Fibroblast of lung (primary cell): Measurements from ENCODE around the gene NTRK3. TPM values are rescaled to one million over a fixed set of nuclear protein-coding genes. Genes with fewer than 3 reads are reported as not detected.

Experiments used
- DNase-seq, 2 donors: peaks; one replicate each; pipeline versions ENCODE4 v3.0.0 to v3.0.0-alpha.2; 2010; ENCODE audit warnings: low read depth in 2 of 2
- H2AFZ ChIP-seq: 2 replicates; pipeline ENCODE4 v1.5.1; 2012; ENCODE audit warnings: low read length, control low read depth, inconsistent platforms
- H3K27ac ChIP-seq: 2 replicates; pipeline ENCODE4 v1.5.1; 2011; ENCODE audit warnings: low read length, control low read depth; ENCODE audit not compliant: insufficient read depth
- H3K27me3 ChIP-seq: 2 replicates; pipeline ENCODE4 v1.5.1; 2011; ENCODE audit warnings: mild to moderate bottlenecking, low read length; ENCODE audit not compliant: control insufficient read depth, insufficient read depth
- H3K36me3 ChIP-seq: 2 replicates; pipeline ENCODE4 v1.5.1; 2011; ENCODE audit warnings: low read length; ENCODE audit not compliant: control insufficient read depth, insufficient read depth
- H3K4me1 ChIP-seq: 2 replicates; pipeline ENCODE4 v1.5.1; 2011; ENCODE audit warnings: low read length; ENCODE audit not compliant: control insufficient read depth, insufficient read depth; ENCODE audit errors: extremely low read depth
- H3K4me2 ChIP-seq: 2 replicates; pipeline ENCODE4 v1.5.1; 2011; ENCODE audit warnings: low read length, control low read depth; ENCODE audit not compliant: insufficient read depth; ENCODE audit errors: extremely low read depth
- H3K4me3 ChIP-seq, 4 experiments: fragments of 200-600 bp in 1 of 4; sonication (generic) in 1 of 4; replicated peaks in 1 of 4; 2 replicates each; pipeline ENCODE4 v1.5.1; 2011 to 2016; ENCODE audit warnings: low read length in 4 of 4, low read depth in 3 of 4, mild to moderate bottlenecking in 3 of 4, control low read depth in 2 of 4, inconsistent platforms in 1 of 4, mixed read lengths in 1 of 4; ENCODE audit not compliant: insufficient read depth in 1 of 4; ENCODE audit errors: control extremely low read depth in 1 of 4
- H3K79me2 ChIP-seq: 2 replicates; pipeline ENCODE4 v1.5.1; 2012; ENCODE audit warnings: mild to moderate bottlenecking, low read length, inconsistent platforms; ENCODE audit not compliant: control insufficient read depth, insufficient read depth
- H3K9ac ChIP-seq: 2 replicates; pipeline ENCODE4 v1.5.1; 2011; ENCODE audit warnings: mild to moderate bottlenecking, low read length, control low read depth; ENCODE audit not compliant: insufficient read depth
- H3K9me3 ChIP-seq: 2 replicates; pipeline ENCODE4 v1.5.1; 2012; ENCODE audit warnings: low read depth, low read length; ENCODE audit not compliant: control insufficient read depth, insufficient read depth
- H4K20me1 ChIP-seq: 2 replicates; pipeline ENCODE4 v1.5.1; 2011; ENCODE audit warnings: low read length; ENCODE audit not compliant: control insufficient read depth, insufficient read depth; ENCODE audit errors: extremely low read depth
- CTCF ChIP-seq, 2 donors: IDR thresholded peaks in 1 of 2; conservative IDR thresholded peaks in 1 of 2; 1 replicate in 1 of 2; 2 replicates in 1 of 2; pipeline ENCODE4 v1.5.1; 2011 to 2012; ENCODE audit warnings: low read length in 2 of 2, control low read depth in 1 of 2, inconsistent platforms in 1 of 2, low read depth in 1 of 2, mild to moderate bottlenecking in 1 of 2
- EZH2 ChIP-seq: IDR thresholded peaks from 2 replicates; pipeline ENCODE4 v1.5.1; 2012; ENCODE audit warnings: low read length, control low read depth, mild to moderate bottlenecking; ENCODE audit errors: missing control alignments
- polyA plus RNA-seq, 2 donors: library from polyadenylated mRNA; depleted of rRNA in 1 of 2; stranded (reverse) in 1 of 2; unstranded in 1 of 2; fragments of >200 nt; gene quantifications; 2 replicates each; pipeline ENCODE4 v1.2.1, GENCODE V29; 2011 to 2012; ENCODE audit warnings: missing spikeins in 1 of 2
- total RNA-seq: library from RNA; depleted of rRNA; stranded (reverse); fragments of >200 nt; gene quantifications from 2 replicates; pipeline ENCODE4 v1.2.1, GENCODE V29; 2014

NTRK3 gene
- total and polyA plus RNA-seq, 2 donors (not counting 1 experiment from before 2014, with no cell fraction given) = 0.06 TPM; not detected in 1

DNA sequence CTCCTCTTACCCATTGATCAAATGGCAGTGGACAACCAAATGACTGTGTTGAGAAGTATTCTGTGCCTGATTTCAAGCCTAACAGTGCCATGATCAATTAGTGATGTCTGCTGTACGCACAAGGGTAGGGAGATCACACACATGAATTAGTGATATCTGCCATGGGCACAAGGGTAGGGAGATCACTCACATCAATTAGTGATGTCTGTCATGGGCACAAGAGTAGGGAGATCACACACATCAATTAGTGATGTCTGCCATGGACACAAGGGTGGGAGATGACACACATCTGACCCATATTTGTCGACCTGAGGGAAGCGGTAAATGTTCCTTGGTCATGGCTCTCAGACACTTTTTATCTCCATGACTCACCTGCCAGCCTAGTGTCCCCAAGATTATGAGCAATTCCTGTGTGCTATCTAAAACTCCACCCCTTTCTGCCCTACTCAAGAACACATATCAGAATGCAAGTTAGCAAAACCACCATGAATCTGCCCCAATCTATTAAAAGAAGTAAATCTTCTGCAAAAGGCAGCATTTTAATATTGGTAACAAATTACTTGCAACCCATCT, 165.0 kb downstream of the NTRK3 start:
- Histone ChIP-seq H4K20me1 (no peaks in the 10 kb centered on the region), H3K4me1 (no peaks in the 10 kb centered on the region), H3K9me3 (no peaks in the 10 kb centered on the region), H3K27ac (no peak overlapping the region), H3K36me3 (no peaks in the 10 kb centered on the region), H3K79me2 (no peaks in the 10 kb centered on the region), H3K4me2 (no peak overlapping the region), H3K27me3 (no peaks in the 10 kb centered on the region), H3K4me3 (no peak overlapping the region), H2AFZ (no peak overlapping the region), H3K9ac (no peak overlapping the region)
- TF ChIP-seq EZH2 (no peak), CTCF (conservative IDR thresholded peaks at IDR 0.05 in 1 of 2, IDR thresholded peaks at IDR 0.05 in 1 of 2; ENCODE audit: low read depth in 1 of 2, low read length in 2 of 2) (no peak)
- DNase-seq = no peak

GRCh38 chr15:88090481-88091011, 166.0 kb downstream of the NTRK3 start:
- no peak overlapping the region for H3K4me3 ChIP-seq
- TF ChIP-seq EZH2 = no peak
- no peak for TF ChIP-seq CTCF (conservative IDR thresholded peaks at IDR 0.05 in 1 of 2, IDR thresholded peaks at IDR 0.05 in 1 of 2; ENCODE audit: low read depth in 1 of 2, low read length in 2 of 2)
- DNase-seq = no peak
- no peaks in the 10 kb centered on the region for H3K79me2 ChIP-seq
- no peak overlapping the region for H3K4me2 ChIP-seq
- no peaks in the 10 kb centered on the region for H3K36me3 ChIP-seq
- H3K4me1 ChIP-seq = no peaks in the 10 kb centered on the region
- no peaks in the 10 kb centered on the region for H3K27me3 ChIP-seq
- no peaks in the 10 kb centered on the region for H3K9me3 ChIP-seq
- no peak overlapping the region for H3K9ac ChIP-seq
- no peak overlapping the region for H3K27ac ChIP-seq
- no peaks in the 10 kb centered on the region for H4K20me1 ChIP-seq
- no peak overlapping the region for H2AFZ ChIP-seq

DNA sequence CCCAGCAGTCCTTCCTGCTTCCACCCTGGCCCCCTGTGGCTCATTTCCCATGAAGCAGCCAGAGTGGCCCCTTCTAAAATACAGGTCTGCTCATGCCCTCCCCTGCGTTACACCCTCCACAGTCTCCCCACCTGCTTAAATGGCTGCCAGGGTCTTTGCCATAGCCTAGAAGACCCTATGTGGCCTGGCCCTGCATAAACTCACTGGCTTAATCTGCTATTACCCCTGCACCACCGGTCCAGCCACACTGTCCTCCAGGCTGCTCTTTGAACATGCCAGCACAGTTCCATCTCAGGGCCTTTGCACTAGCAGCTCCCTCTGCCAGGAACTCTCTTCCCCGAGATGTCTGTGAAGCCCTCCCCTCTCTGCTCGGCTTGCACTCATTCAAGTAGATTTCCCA, 166.8 kb downstream of the NTRK3 start:
- Histone ChIP-seq H4K20me1 (no peaks in the 10 kb centered on the region), H2AFZ (no peak overlapping the region), H3K27ac (no peak overlapping the region), H3K27me3 (no peaks in the 10 kb centered on the region), H3K36me3 (no peaks in the 10 kb centered on the region), H3K9ac (no peak overlapping the region), H3K4me3 (no peak overlapping the region), H3K79me2 (no peaks in the 10 kb centered on the region), H3K9me3 (no peaks in the 10 kb centered on the region), H3K4me1 (no peaks in the 10 kb centered on the region), H3K4me2 (no peak overlapping the region)
- no peak for TF ChIP-seq EZH2
- no peak for TF ChIP-seq CTCF (conservative IDR thresholded peaks at IDR 0.05 in 1 of 2, IDR thresholded peaks at IDR 0.05 in 1 of 2; ENCODE audit: low read depth in 1 of 2, low read length in 2 of 2)
- no peak for DNase-seq
